OCI-LY1 (cell line): ENCODE results near the gene RSPH1.
A peak's percentile ranks its signal among the peaks of the same experiment; 100 is the strongest.

ENCODE experiments used
- H2AFZ ChIP-seq: fragments of 200-600 bp; sonication (generic), shearing (Covaris generic); 2 replicates; pipeline ENCODE4 v1.6.0; 2014; ENCODE audit warnings: antibody characterized with exemption, mild to moderate bottlenecking, low read length
- H3F3A ChIP-seq: fragments of 200-600 bp; sonication (generic), shearing (Covaris generic); 2 replicates; pipeline ENCODE4 v1.6.0; 2014; ENCODE audit warnings: mild to moderate bottlenecking, antibody characterized with exemption, low read length, moderate library complexity; ENCODE audit not compliant: insufficient read depth
- H3K27ac ChIP-seq: fragments of 200-600 bp; sonication (generic); 2 replicates; pipeline ENCODE4 v1.5.1; 2014; ENCODE audit warnings: low read length, mixed run types, mild to moderate bottlenecking, low read depth; ENCODE audit not compliant: poor library complexity, severe bottlenecking
- H3K27me3 ChIP-seq: fragments of 200-600 bp; sonication (generic); 2 replicates; pipeline ENCODE4 v1.6.0; 2014; ENCODE audit warnings: antibody characterized with exemption, mild to moderate bottlenecking, low read length, moderate library complexity; ENCODE audit not compliant: insufficient read depth
- H3K36me3 ChIP-seq: fragments of 200-600 bp; sonication (generic); 2 replicates; pipeline ENCODE4 v1.6.1; 2014; ENCODE audit warnings: mild to moderate bottlenecking, antibody characterized with exemption, low read length, moderate library complexity, mixed read lengths; ENCODE audit not compliant: insufficient read depth
- H3K4me1 ChIP-seq: fragments of 200-600 bp; sonication (generic); 2 replicates; pipeline ENCODE4 v1.5.1; 2014; ENCODE audit warnings: mild to moderate bottlenecking, low read length, moderate library complexity; ENCODE audit not compliant: insufficient read depth, severe bottlenecking
- H3K4me2 ChIP-seq: fragments of 200-600 bp; sonication (generic), shearing (Covaris generic); 2 replicates; pipeline ENCODE4 v1.6.1; 2014; ENCODE audit warnings: low read length
- H3K4me3 ChIP-seq: fragments of 200-600 bp; sonication (generic); 2 replicates; pipeline ENCODE4 v1.5.1; 2014; ENCODE audit warnings: low read length, low read depth, mild to moderate bottlenecking, mixed read lengths; ENCODE audit not compliant: poor library complexity, severe bottlenecking
- H3K79me2 ChIP-seq: fragments of 200-600 bp; shearing (Covaris generic); 2 replicates; pipeline ENCODE4 v1.6.1; 2016; ENCODE audit warnings: mixed run types, low read length, mixed read lengths; ENCODE audit not compliant: insufficient read depth
- H3K9ac ChIP-seq: fragments of 200-600 bp; sonication (generic), shearing (Covaris generic); 2 replicates; pipeline ENCODE4 v1.6.1; 2014; ENCODE audit warnings: mild to moderate bottlenecking, low read length, mixed read lengths
- H3K9me2 ChIP-seq: fragments of 200-600 bp; sonication (generic), shearing (Covaris generic); 2 replicates; pipeline ENCODE4 v1.6.1; 2014; ENCODE audit warnings: low read depth, mild to moderate bottlenecking, low read length, mixed read lengths
- H3K9me3 ChIP-seq: fragments of 200-600 bp; shearing (Covaris generic); 2 replicates; pipeline ENCODE4 v1.6.1; 2014; ENCODE audit warnings: low read length, mixed read lengths
- H4K20me1 ChIP-seq: fragments of 200-600 bp; sonication (generic), shearing (Covaris generic); 2 replicates; pipeline ENCODE4 v1.6.0; 2016; ENCODE audit warnings: mild to moderate bottlenecking, low read length; ENCODE audit not compliant: insufficient read depth
- EZH2 ChIP-seq: fragments of 200-600 bp; sonication (generic), shearing (Covaris generic); IDR thresholded peaks from 2 replicates; pipeline ENCODE4 v1.8.0; 2017; ENCODE audit warnings: borderline replicate concordance, mixed run types, mild to moderate bottlenecking, antibody characterized with exemption, low read length, moderate library complexity, mixed read lengths
- TF ChIP-seq, protein P1 (sequence below): fragments of 200-600 bp; sonication (generic), shearing (Covaris generic); IDR thresholded peaks from 2 replicates; pipeline ENCODE4 v1.5.1; 2017; ENCODE audit warnings: mild to moderate bottlenecking, antibody characterized with exemption, low read length, moderate library complexity, mixed read lengths

RSPH1 gene

GRCh38 chr21:42460391-42461184 lies 35.4 kb downstream of the RSPH1 start:
- H3F3A ChIP-seq = no peaks in the 10 kb centered on the region
- H3K36me3 ChIP-seq = no peaks in the 10 kb centered on the region
- no peaks in the 10 kb centered on the region for H4K20me1 ChIP-seq
- H3K4me2 ChIP-seq = peak overlapping the region; percentile 76
- peaks cover 63% of the 10 kb centered on the region for H3K4me1 ChIP-seq
- peak overlapping the region; percentile 83 for H3K27ac ChIP-seq
- no peak overlapping the region; the same call in 1 of the 2 replicates for H3K9ac ChIP-seq
- H3K9me3 ChIP-seq = peaks cover 4% of the 10 kb centered on the region; the same call in 1 of the 2 replicates
- H2AFZ ChIP-seq = no peak overlapping the region
- TF ChIP-seq EZH2 = no peak
- TF ChIP-seq, protein P1, sequence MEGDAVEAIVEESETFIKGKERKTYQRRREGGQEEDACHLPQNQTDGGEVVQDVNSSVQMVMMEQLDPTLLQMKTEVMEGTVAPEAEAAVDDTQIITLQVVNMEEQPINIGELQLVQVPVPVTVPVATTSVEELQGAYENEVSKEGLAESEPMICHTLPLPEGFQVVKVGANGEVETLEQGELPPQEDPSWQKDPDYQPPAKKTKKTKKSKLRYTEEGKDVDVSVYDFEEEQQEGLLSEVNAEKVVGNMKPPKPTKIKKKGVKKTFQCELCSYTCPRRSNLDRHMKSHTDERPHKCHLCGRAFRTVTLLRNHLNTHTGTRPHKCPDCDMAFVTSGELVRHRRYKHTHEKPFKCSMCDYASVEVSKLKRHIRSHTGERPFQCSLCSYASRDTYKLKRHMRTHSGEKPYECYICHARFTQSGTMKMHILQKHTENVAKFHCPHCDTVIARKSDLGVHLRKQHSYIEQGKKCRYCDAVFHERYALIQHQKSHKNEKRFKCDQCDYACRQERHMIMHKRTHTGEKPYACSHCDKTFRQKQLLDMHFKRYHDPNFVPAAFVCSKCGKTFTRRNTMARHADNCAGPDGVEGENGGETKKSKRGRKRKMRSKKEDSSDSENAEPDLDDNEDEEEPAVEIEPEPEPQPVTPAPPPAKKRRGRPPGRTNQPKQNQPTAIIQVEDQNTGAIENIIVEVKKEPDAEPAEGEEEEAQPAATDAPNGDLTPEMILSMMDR = no peak
- H3K79me2 ChIP-seq = no peaks in the 10 kb centered on the region
- no peaks in the 10 kb centered on the region for H3K27me3 ChIP-seq
- H3K4me3 ChIP-seq = peak overlapping the region; percentile 46
- no peaks in the 10 kb centered on the region for H3K9me2 ChIP-seq

- Histone ChIP-seq H2AFZ (no peak overlapping the region), H3K27me3 (no peaks in the 10 kb centered on the region), H3K4me1 (peaks cover 54% of the 10 kb centered on the region), H3K9me2 (no peaks in the 10 kb centered on the region), H3K4me2 (peak overlapping the region; percentile 76), H3K36me3 (no peaks in the 10 kb centered on the region), H3K9me3 (peaks cover 4% of the 10 kb centered on the region; the same call in 1 of the 2 replicates), H4K20me1 (no peaks in the 10 kb centered on the region), H3K9ac (no peak overlapping the region; the same call in 1 of the 2 replicates), H3K79me2 (no peaks in the 10 kb centered on the region), H3K4me3 (no peak overlapping the region), H3K27ac (peak overlapping the region; percentile 83), H3F3A (no peaks in the 10 kb centered on the region)
- TF ChIP-seq, protein P1 = no peak
- no peak for TF ChIP-seq EZH2
These were observed 36.3 kb downstream of the RSPH1 start for GRCh38 chr21:42459546-42460215.

GRCh38 chr21:42459082-42459460 lies 37.0 kb downstream of the RSPH1 start:
- no peak overlapping the region for H3K9ac ChIP-seq
- H3K9me3 ChIP-seq = peaks cover 4% of the 10 kb centered on the region; the same call in 1 of the 2 replicates
- no peaks in the 10 kb centered on the region for H3K36me3 ChIP-seq
- H4K20me1 ChIP-seq = no peaks in the 10 kb centered on the region
- H3K9me2 ChIP-seq = no peaks in the 10 kb centered on the region
- H2AFZ ChIP-seq = no peak overlapping the region
- H3K4me2 ChIP-seq = no peak overlapping the region
- peaks cover 48% of the 10 kb centered on the region for H3K4me1 ChIP-seq
- H3K79me2 ChIP-seq = no peaks in the 10 kb centered on the region
- H3K27me3 ChIP-seq = no peaks in the 10 kb centered on the region
- H3F3A ChIP-seq = no peaks in the 10 kb centered on the region
- H3K4me3 ChIP-seq = no peak overlapping the region
- H3K27ac ChIP-seq = no peak overlapping the region
- TF ChIP-seq, protein P1 = no peak
- no peak for TF ChIP-seq EZH2
